Measurements from ENCODE around the gene OTOP2.

OTOP2 gene

GRCh38 chr17:74924250-74924948 lies at the start of gene OTOP2:
Gene OTOP2 (plus strand): TSS chr17:74924273. CDS start chr17:74924633, 360 bp downstream.
- in situ Hi-C loops (cut with MboI; ENCODE audit: low pct_unique_long_range_greater_than_20kb, low sequenced_read_pairs, unreplicated experiment): no loop called here
- TF ChIP-seq CTCF (IDR thresholded peaks at IDR 0.05; ENCODE audit: extremely low read depth, insufficient read depth, missing control alignments): no peak
- no peak for DNase-seq (ENCODE audit: low spot score)

- TF ChIP-seq CTCF (IDR thresholded peaks at IDR 0.05; ENCODE audit: extremely low read depth, insufficient read depth, missing control alignments): no peak
- in situ Hi-C loops (cut with MboI; ENCODE audit: low pct_unique_long_range_greater_than_20kb, low sequenced_read_pairs, unreplicated experiment): no loop called here
- no peak for DNase-seq (ENCODE audit: low spot score)
These were observed 49.4 kb upstream of the OTOP2 start for GRCh38 chr17:74874615-74875037.

- no peak for TF ChIP-seq CTCF (IDR thresholded peaks at IDR 0.05; ENCODE audit: extremely low read depth, insufficient read depth, missing control alignments)
- in situ Hi-C loops (cut with MboI; ENCODE audit: low pct_unique_long_range_greater_than_20kb, low sequenced_read_pairs, unreplicated experiment): no loop called here
- no peak for DNase-seq (ENCODE audit: low spot score)
These were observed 48.7 kb upstream of the OTOP2 start for GRCh38 chr17:74875155-74875976.

- DNase-seq (ENCODE audit: low spot score): no peak
- in situ Hi-C loops (cut with MboI; ENCODE audit: low pct_unique_long_range_greater_than_20kb, low sequenced_read_pairs, unreplicated experiment): no loop called here
- no peak for TF ChIP-seq CTCF (IDR thresholded peaks at IDR 0.05; ENCODE audit: extremely low read depth, insufficient read depth, missing control alignments)
These were observed 48.0 kb upstream of the OTOP2 start for GRCh38 chr17:74875977-74876593.

- in situ Hi-C loops (cut with MboI; ENCODE audit: low pct_unique_long_range_greater_than_20kb, low sequenced_read_pairs, unreplicated experiment): no loop called here
- no peak for DNase-seq (ENCODE audit: low spot score)
- no peak for TF ChIP-seq CTCF (IDR thresholded peaks at IDR 0.05; ENCODE audit: extremely low read depth, insufficient read depth, missing control alignments)
These were observed 46.2 kb upstream of the OTOP2 start for GRCh38 chr17:74877592-74878548.

- no peak for DNase-seq (ENCODE audit: low spot score)
- no peak for TF ChIP-seq CTCF (IDR thresholded peaks at IDR 0.05; ENCODE audit: extremely low read depth, insufficient read depth, missing control alignments)
- in situ Hi-C loops (cut with MboI; ENCODE audit: low pct_unique_long_range_greater_than_20kb, low sequenced_read_pairs, unreplicated experiment): no loop called here
These were observed 45.4 kb upstream of the OTOP2 start for GRCh38 chr17:74878658-74879057.
